Stimulated activated CD8-positive, alpha-beta memory T cell treated with anti-CD3 and anti-CD28 coated beads, Interleukin-12 subunit alpha, Interleukin-12 subunit beta, amount 100 ng/mL, for 4 hours (primary cell): ENCODE results near the gene SRSF4.
"Not testable (repeated sequence)": the region's sequence is repeated elsewhere in the genome, so short reads cannot be mapped to it uniquely, and the experiment has no call there.

Source experiments
- DNase-seq: peaks from one replicate; pipeline ENCODE4 v3.0.0-alpha.2; 2020; ENCODE audit warnings: low read depth

Gene SRSF4

GRCh38 chr1:29181413-29182225, at the start of gene SRSF4:
TSS of gene SRSF4 (minus strand) at chr1:29181900. CDS start at chr1:29181752, 148 bp downstream.
- peak; percentile 99 for DNase-seq

- DNase-seq, result peak; percentile 93
Measured at GRCh38 chr1:29230553-29231378, 49.1 kb upstream of the SRSF4 start, which contains the start of gene MECR. TSS of gene MECR (minus strand) at chr1:29230934. CDS start at chr1:29230906, 28 bp downstream.

- DNase-seq, result no peak
Measured at GRCh38 chr1:29230204-29230552, 48.5 kb upstream of the SRSF4 start.

- no peak for DNase-seq
Measured at GRCh38 chr1:29227511-29227910, 45.8 kb upstream of the SRSF4 start.

GRCh38 chr1:29225361-29225760, 43.7 kb upstream of the SRSF4 start:
- no peak for DNase-seq

GRCh38 chr1:29224356-29224837, 42.7 kb upstream of the SRSF4 start:
- DNase-seq, result no peak

- DNase-seq, result no peak
Measured at GRCh38 chr1:29223521-29223920, 41.8 kb upstream of the SRSF4 start.

GRCh38 chr1:29222686-29223085, 41.0 kb upstream of the SRSF4 start:
- DNase-seq, result no peak

GRCh38 chr1:29222260-29222659, 40.6 kb upstream of the SRSF4 start:
- DNase-seq, result not testable (repeated sequence)

GRCh38 chr1:29221296-29221695, 39.6 kb upstream of the SRSF4 start:
- DNase-seq, result no peak

- no peak for DNase-seq
Measured at GRCh38 chr1:29218223-29218622, 36.5 kb upstream of the SRSF4 start.

- DNase-seq, result no peak
Measured at GRCh38 chr1:29217633-29218032, 35.9 kb upstream of the SRSF4 start.

- DNase-seq, result no peak
Measured at GRCh38 chr1:29213055-29213454, 31.4 kb upstream of the SRSF4 start.

- no peak for DNase-seq
Measured at GRCh38 chr1:29211086-29212030, 29.7 kb upstream of the SRSF4 start.

GRCh38 chr1:29210278-29211085, 28.8 kb upstream of the SRSF4 start:
- no peak for DNase-seq

GRCh38 chr1:29209173-29209572, 27.5 kb upstream of the SRSF4 start:
- DNase-seq, result no peak

- no peak for DNase-seq
Measured at GRCh38 chr1:29208442-29208841, 26.7 kb upstream of the SRSF4 start.

- DNase-seq, result peak; percentile 68
Measured at GRCh38 chr1:29202584-29203340, 21.1 kb upstream of the SRSF4 start.

GRCh38 chr1:29202053-29202452, 20.4 kb upstream of the SRSF4 start:
- DNase-seq, result no peak

GRCh38 chr1:29201595-29202051, 19.9 kb upstream of the SRSF4 start:
- DNase-seq, result no peak
